Measurements from ENCODE around the gene HOXB5.

Gene HOXB5

GRCh38 chr17:48615963-48616716 is 22.6 kb upstream of the HOXB5 start:
- no peak for DNase-seq

GRCh38 chr17:48615047-48615962 is 21.7 kb upstream of the HOXB5 start, which contains the start of gene HOXB8:
TSS of gene HOXB8 (minus strand) at chr17:48615292. CDS start at chr17:48614704, 588 bp downstream.
- no peak for DNase-seq

GRCh38 chr17:48613862-48614694 is 20.5 kb upstream of the HOXB5 start:
- peak; percentile 46 for DNase-seq

GRCh38 chr17:48612854-48613691 is 19.5 kb upstream of the HOXB5 start:
- peak; percentile 56 for DNase-seq

- no peak for DNase-seq
Measured at GRCh38 chr17:48612456-48612853, 18.9 kb upstream of the HOXB5 start.

GRCh38 chr17:48611681-48612455 is 18.3 kb upstream of the HOXB5 start:
- DNase-seq: no peak

DNA sequence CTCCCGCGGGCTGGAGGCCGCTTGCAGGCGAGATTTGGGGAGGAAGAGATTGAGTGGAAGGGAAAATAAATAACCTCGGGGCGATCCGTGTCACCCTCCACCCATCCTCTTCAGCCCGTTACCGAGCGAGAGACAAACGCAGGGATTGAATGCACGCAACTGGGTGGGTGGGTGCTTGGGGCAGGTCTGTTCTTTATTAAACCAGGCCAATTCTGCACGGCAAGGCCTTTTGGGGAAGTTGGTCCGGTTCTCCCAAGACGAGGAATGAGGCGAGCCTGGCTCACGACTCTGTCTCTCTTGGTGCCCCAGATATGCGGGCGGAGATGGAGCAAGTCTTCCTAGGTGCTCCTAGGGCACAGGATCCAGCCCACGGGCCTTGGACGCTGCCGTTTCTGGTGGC is 17.6 kb upstream of the HOXB5 start:
- DNase-seq: no peak

DNA sequence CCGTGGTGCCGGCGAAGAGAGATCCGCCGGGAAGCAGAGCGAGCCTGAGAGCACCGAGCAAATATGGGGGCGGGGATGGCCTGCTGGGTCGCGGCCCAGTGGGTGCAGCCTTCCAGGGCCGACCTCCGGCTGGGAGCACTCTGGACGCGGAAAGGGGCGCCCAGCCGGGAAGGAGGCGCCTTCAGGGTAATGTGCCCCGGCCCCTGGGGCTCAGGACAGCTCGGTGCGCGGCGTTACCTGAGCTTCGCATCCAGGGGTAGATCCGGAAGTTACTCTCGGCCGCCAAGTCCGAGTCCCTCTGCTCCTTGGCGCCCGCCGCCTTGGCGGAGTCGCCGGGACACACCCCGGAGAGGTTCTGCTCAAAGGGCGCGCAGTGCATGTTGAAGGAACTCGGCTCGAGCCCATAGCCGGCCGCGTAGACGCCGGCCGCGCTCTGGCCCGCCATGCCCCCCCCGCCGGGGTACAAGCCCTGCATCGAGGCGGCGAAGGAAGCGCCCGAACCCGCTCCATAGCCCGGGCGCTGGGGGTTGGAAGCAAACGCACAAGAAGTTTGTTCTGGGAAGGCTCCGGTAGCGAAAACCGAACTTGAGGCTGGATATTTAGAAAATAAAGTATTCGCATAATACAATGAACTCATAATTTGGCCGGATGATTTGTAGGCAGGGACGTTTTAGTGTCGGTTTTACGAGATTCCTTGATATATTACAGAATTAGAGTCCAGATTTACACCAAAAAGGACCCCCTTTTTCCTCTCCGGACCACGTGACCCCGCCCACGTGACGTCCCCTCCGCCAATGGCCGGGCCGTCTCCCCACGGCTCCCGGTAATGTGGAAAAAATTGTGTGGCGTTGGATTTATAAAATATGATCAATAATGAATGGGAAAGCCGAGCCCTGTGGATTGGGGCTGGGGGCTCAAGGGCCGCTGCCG is 17.0 kb upstream of the HOXB5 start, which contains the start of gene HOXB7:
TSS of gene HOXB7 (minus strand) at position 736 of the 930 bp plus-strand sequence. CDS start at position 637, 99 bp downstream.
- DNase-seq: peak; percentile 76

DNA sequence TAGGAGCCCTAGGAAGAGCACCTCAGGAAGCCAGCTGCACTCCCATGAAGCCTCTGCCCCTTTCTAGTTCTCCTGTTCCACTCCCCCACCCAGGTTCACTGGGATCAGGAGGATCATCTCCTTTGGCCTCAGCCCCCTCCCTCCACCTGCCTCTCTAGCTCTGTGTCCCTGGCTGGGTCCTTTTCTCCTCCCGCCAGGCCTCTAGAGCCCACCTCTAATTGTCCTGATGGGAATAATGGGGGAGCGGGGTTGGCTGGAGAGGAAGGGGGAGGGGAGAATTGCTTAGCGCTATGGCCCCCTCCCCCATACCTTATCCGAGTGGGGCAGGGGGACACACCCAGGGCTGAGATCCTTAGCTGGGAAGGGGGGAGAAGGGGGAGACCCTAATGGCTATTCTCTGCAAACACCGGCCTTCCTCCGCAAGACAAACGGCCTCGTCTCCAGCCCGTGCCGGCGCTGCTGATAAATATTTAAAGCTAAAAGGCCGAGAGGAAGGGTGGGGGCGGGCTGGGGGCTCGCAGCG is 16.2 kb upstream of the HOXB5 start:
- DNase-seq: no peak

GRCh38 chr17:48609033-48609432 is 15.5 kb upstream of the HOXB5 start:
- DNase-seq: no peak

GRCh38 chr17:48608494-48608834 is 14.9 kb upstream of the HOXB5 start:
- DNase-seq: no peak

DNA sequence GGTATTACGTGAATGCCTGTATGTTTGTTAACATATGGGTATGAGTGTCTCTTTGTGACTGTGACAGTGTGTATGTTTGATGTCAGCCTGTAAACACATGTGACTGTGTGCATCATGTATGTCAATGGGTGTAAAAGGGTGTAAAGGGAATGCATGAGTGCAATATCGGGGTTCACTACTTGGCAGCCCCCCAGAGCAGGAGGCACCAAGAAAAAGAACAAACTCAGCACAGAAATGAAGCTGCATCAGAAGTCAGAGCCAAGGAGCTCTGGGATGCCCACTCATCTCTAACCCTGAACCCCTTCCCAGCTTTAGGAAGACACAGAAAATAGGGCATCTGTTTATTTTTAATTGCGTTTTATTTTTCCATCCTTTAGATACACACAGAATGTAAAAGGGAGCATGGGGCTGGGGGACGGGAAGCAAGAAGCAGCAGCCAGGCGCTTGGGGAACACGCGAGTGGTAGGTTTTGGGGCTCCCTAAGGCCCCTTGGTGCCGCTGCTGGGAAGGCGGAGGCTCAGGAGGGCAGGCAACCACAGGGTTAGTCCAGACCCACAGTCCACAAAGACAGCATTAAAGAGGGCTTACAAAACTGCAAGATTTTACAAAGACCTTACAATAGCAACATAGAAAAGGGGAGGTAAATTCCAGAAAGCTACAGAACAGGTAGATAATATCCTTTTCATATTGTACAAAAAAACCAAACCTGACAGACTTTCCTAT is 13.5 kb upstream of the HOXB5 start:
- DNase-seq: no peak

DNA sequence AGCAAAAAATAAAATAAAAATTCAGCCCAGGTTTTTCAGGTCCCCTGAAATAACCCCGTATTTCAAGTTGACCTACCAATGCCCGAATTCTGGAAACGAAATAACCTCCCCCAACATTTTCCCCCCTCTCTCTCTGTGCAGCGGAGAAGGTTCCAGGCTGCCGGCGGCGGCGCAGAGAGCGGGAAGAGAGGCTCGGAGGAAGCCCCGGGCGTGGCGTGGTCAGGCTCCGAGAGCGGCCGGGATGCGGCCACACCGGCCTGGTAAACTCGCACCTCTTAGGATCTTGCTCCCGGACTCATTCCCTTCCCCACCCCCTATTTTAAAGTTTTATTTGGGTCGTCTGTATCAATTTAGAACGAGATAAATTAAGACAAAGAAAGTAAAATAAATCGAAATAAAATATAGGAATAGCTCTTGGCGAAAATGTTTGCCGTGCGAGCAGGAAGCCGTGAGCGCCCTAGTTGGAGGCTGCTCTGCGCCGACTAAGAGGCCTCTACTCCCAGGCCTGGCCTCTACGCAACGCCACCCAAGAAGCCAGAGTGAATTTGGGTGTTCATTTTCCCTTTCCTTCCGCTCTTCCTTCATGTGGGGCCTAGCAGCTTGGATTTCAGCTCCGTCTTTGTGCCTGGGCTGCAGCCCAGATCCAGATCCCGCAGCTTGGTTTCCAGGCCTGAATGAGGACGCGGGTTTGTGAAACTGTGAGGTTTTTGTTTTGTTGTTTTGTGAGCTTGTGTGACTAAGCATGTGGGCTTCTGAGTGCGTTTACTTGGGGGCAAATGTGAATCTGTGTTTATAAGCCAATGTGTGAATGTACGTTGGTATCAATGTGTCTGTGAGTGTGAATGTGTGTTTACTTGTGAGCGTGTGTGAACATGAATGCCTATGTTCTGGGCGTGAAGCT is 12.7 kb upstream of the HOXB5 start:
- no peak for DNase-seq

GRCh38 chr17:48605409-48605919 is 11.9 kb upstream of the HOXB5 start:
- DNase-seq: no peak

GRCh38 chr17:48604770-48605329 is 11.3 kb upstream of the HOXB5 start, which contains the start of gene HOXB6:
TSS of gene HOXB6 (minus strand) at chr17:48604986. CDS start at chr17:48598150, 6,836 bp downstream.
- DNase-seq: no peak

DNA sequence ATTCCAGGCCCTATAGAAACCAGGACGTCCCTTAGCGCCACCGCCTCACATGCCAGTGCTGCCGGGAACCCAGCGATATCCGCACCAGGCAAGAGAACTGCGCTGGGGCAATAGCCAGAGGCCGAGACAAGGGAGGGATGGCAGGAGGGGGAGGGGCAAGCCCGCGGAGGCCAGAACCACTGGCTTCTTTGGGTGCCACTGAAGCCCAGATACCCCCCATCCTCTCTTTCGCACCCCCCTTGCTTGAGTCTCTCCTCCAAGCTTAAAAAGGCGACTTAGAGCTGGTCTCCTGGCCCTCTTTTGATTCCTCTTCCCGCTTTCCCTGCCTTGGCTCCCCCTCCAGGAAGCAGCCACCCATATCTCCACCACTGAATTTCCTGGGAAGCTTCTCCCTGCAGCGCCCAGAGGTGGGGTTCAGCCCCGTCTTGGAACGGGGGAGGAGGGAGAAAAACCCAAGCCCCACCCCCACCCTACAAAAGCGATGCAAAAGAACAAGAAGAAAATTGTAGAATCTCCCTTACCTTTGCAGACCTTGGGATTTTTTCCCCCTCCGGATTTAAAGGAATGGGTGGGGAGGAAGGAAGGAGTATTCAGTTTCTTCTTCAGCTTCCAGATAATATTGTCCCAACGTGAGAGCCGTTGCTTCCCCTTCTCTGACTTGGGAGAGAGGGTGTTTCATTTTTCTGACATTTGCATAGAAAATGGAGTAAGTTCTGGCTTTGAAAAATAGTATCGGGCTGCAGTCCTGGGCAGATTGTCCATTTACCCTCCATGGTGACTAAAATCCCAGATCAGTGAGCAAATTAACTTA is 10.6 kb upstream of the HOXB5 start:
- DNase-seq: no peak
